Stimulated activated CD4-positive, alpha-beta T cell treated with anti-CD3 and anti-CD28 coated beads, Interleukin-15, amount 100 ng/mL, for 1 hour (primary cell): ENCODE data around the gene NT5C1A.

Source experiments
- DNase-seq, 2 donors: peaks; one replicate each; pipeline ENCODE4 v3.0.0-alpha.2; 2020; ENCODE audit warnings: low read depth in 1 of 2, low spot score in 1 of 2

NT5C1A gene

GRCh38 chr1:39663559-39663958, 8.3 kb downstream of the NT5C1A start:
- no peak for DNase-seq

- no peak for DNase-seq
Observed at GRCh38 chr1:39662861-39663260, 9.0 kb downstream of the NT5C1A start.

GRCh38 chr1:39659538-39659937, 12.4 kb downstream of the NT5C1A start:
- DNase-seq, result no peak

GRCh38 chr1:39659110-39659509, 12.8 kb downstream of the NT5C1A start:
- no peak for DNase-seq

GRCh38 chr1:39657923-39658485, 13.9 kb downstream of the NT5C1A start:
- DNase-seq, result peak; percentile 24 to 53

- DNase-seq, result no peak
Observed at GRCh38 chr1:39657402-39657801, 14.5 kb downstream of the NT5C1A start.

GRCh38 chr1:39656391-39656790, 15.5 kb downstream of the NT5C1A start:
- DNase-seq, result no peak

GRCh38 chr1:39655578-39656268, 16.2 kb downstream of the NT5C1A start:
- DNase-seq, result no peak

GRCh38 chr1:39654291-39654690, 17.6 kb downstream of the NT5C1A start:
- no peak for DNase-seq

- peak; percentile 54 to 55 for DNase-seq
Observed at GRCh38 chr1:39653546-39654031, 18.3 kb downstream of the NT5C1A start.

GRCh38 chr1:39652554-39652953, 19.4 kb downstream of the NT5C1A start:
- no peak for DNase-seq

- no peak for DNase-seq
Observed at GRCh38 chr1:39652105-39652504, 19.8 kb downstream of the NT5C1A start.

GRCh38 chr1:39650431-39650830, 21.5 kb downstream of the NT5C1A start:
- no peak for DNase-seq

GRCh38 chr1:39649636-39650185, 22.2 kb downstream of the NT5C1A start:
- DNase-seq, result no peak

- DNase-seq, result no peak
Observed at GRCh38 chr1:39648496-39648895, 23.4 kb downstream of the NT5C1A start.

GRCh38 chr1:39647247-39647646, 24.7 kb downstream of the NT5C1A start:
- no peak for DNase-seq

- no peak for DNase-seq
Observed at GRCh38 chr1:39646232-39647081, 25.4 kb downstream of the NT5C1A start.

- no peak for DNase-seq
Observed at GRCh38 chr1:39645411-39646043, 26.4 kb downstream of the NT5C1A start.

- DNase-seq, result no peak
Observed at GRCh38 chr1:39643705-39644104, 28.2 kb downstream of the NT5C1A start.

- DNase-seq, result no peak
Observed at GRCh38 chr1:39642796-39643195, 29.1 kb downstream of the NT5C1A start.

GRCh38 chr1:39640861-39641260, 31.0 kb downstream of the NT5C1A start:
- DNase-seq, result no peak
